HUES48 (cell line): ENCODE data around the gene DLG2.

Source experiments
- H3K27ac ChIP-seq: one replicate; pipeline ENCODE4 v1.7.0; 2013; ENCODE audit warnings: low read depth, low read length, inconsistent platforms
- H3K27me3 ChIP-seq: 2 replicates; pipeline ENCODE4 v1.6.1; 2013; ENCODE audit warnings: mild to moderate bottlenecking, low read length; ENCODE audit not compliant: control insufficient read depth, insufficient read depth
- H3K36me3 ChIP-seq: 2 replicates; pipeline ENCODE4 v1.6.1; 2013; ENCODE audit warnings: low read length; ENCODE audit not compliant: control insufficient read depth, insufficient read depth
- H3K4me1 ChIP-seq: 2 replicates; pipeline ENCODE4 v1.6.1; 2013; ENCODE audit warnings: mild to moderate bottlenecking, low read length; ENCODE audit not compliant: control insufficient read depth, insufficient read depth
- H3K4me3 ChIP-seq: 2 replicates; pipeline ENCODE4 v1.5.1; 2013; ENCODE audit warnings: mild to moderate bottlenecking, low read depth, low read length
- H3K9ac ChIP-seq: 2 replicates; pipeline ENCODE4 v1.6.1; 2013; ENCODE audit warnings: mild to moderate bottlenecking, low read depth, low read length, moderate library complexity
- H3K9me3 ChIP-seq: 2 replicates; pipeline ENCODE4 v1.6.1; 2013; ENCODE audit warnings: low read length; ENCODE audit not compliant: control insufficient read depth, insufficient read depth

The DLG2 gene

DNA sequence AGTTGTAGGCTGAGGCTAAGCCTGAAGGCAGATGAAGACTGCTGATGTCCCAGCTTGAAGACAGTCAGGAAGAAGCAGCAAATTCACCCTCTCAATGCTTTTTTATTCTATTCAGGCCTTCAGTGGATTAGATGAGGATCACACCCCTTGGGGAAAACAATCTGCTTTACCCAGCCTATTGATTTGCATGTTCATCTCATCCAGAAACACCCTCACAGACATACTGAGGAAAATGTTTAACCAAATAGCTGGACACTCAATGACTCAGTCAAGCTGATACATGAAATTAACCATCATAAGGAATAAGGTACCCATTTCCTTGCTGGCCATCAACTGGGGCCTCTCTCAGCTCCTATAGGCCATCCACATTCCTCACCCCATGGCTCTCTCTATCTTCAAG, 1791.1 kb downstream of the DLG2 start:
- H3K9me3 ChIP-seq, result no peaks in the 10 kb centered on the region

GRCh38 chr11:83835423-83835822, 1791.7 kb downstream of the DLG2 start:
- H3K4me3 ChIP-seq, result no peak overlapping the region
- no peak overlapping the region for H3K9ac ChIP-seq
- no peaks in the 10 kb centered on the region for H3K9me3 ChIP-seq
- no peak overlapping the region for H3K27ac ChIP-seq
- no peaks in the 10 kb centered on the region for H3K4me1 ChIP-seq
- H3K36me3 ChIP-seq, result no peaks in the 10 kb centered on the region
- no peaks in the 10 kb centered on the region for H3K27me3 ChIP-seq

More for the DNA sequence above, 1791.1 kb downstream of the DLG2 start:
- no peaks in the 10 kb centered on the region for H3K4me1 ChIP-seq
- no peak overlapping the region for H3K9ac ChIP-seq
- H3K27me3 ChIP-seq, result no peaks in the 10 kb centered on the region
- H3K27ac ChIP-seq, result no peak overlapping the region
- H3K36me3 ChIP-seq, result no peaks in the 10 kb centered on the region
- H3K4me3 ChIP-seq, result no peak overlapping the region

- Histone ChIP-seq H3K27ac (no peak overlapping the region), H3K27me3 (no peaks in the 10 kb centered on the region), H3K9me3 (no peaks in the 10 kb centered on the region), H3K4me1 (no peaks in the 10 kb centered on the region), H3K4me3 (no peak overlapping the region), H3K36me3 (no peaks in the 10 kb centered on the region), H3K9ac (no peak overlapping the region)
Measured at GRCh38 chr11:83831929-83832328, 1795.2 kb downstream of the DLG2 start.

- Histone ChIP-seq H3K27me3 (no peaks in the 10 kb centered on the region), H3K9me3 (no peaks in the 10 kb centered on the region), H3K36me3 (no peaks in the 10 kb centered on the region), H3K4me1 (no peaks in the 10 kb centered on the region; the same call in 1 of the 2 replicates), H3K27ac (no peak overlapping the region), H3K4me3 (no peak overlapping the region), H3K9ac (no peak overlapping the region)
Measured at GRCh38 chr11:83827940-83828554, 1799.1 kb downstream of the DLG2 start.

DNA sequence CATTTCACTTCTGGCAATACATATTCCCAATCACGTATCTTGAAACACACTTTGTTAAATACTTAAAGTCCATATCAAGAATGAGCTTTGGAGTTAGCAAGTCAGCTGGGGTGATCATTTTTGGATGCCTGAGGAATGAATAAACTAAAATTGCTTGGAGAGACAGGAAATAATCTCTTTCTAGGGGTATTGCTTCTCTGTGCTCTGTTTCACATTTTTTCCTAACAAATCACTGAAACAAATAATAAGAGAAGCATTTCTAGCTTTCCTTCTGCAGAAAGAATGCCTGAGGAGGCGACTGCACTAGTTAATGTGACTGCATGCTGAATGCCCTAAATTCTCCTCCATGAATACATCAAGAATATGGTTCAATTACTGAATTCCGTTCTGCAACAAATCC, 1799.6 kb downstream of the DLG2 start:
- no peak overlapping the region for H3K27ac ChIP-seq
- H3K4me1 ChIP-seq, result no peaks in the 10 kb centered on the region; the same call in 1 of the 2 replicates
- no peaks in the 10 kb centered on the region for H3K36me3 ChIP-seq
- no peaks in the 10 kb centered on the region for H3K9me3 ChIP-seq
- no peak overlapping the region for H3K9ac ChIP-seq
- H3K27me3 ChIP-seq, result no peaks in the 10 kb centered on the region
- no peak overlapping the region for H3K4me3 ChIP-seq

DNA sequence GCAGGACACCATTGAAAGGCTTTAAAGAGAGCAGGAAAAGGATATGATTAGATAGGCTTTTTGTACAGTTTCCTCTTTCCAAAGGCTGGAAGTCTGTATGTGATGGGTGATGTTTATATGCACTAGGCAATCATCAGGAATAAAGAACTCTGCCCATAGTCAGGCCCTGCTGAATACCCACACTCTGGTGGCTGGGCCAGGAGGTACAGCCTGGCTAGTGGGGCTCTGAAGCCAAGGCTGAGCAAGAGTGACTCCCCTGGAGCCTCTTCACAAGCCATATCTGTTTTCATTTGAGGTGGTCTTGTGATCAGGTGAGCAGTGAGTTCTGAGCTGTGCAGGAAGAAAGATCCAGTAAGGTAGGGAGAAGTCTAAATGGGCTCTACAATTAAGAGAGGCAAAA, 1801.1 kb downstream of the DLG2 start:
- H3K9me3 ChIP-seq, result no peaks in the 10 kb centered on the region
- H3K4me3 ChIP-seq, result no peak overlapping the region
- H3K27ac ChIP-seq, result no peak overlapping the region
- no peak overlapping the region for H3K9ac ChIP-seq
- H3K36me3 ChIP-seq, result no peaks in the 10 kb centered on the region
- H3K4me1 ChIP-seq, result no peaks in the 10 kb centered on the region; the same call in 1 of the 2 replicates
- no peaks in the 10 kb centered on the region for H3K27me3 ChIP-seq

GRCh38 chr11:83823461-83824025, 1803.6 kb downstream of the DLG2 start:
- Histone ChIP-seq H3K27ac (no peak overlapping the region), H3K9ac (no peak overlapping the region), H3K36me3 (no peaks in the 10 kb centered on the region), H3K4me3 (no peak overlapping the region), H3K4me1 (no peaks in the 10 kb centered on the region; the same call in 1 of the 2 replicates), H3K9me3 (no peaks in the 10 kb centered on the region), H3K27me3 (no peaks in the 10 kb centered on the region)

DNA sequence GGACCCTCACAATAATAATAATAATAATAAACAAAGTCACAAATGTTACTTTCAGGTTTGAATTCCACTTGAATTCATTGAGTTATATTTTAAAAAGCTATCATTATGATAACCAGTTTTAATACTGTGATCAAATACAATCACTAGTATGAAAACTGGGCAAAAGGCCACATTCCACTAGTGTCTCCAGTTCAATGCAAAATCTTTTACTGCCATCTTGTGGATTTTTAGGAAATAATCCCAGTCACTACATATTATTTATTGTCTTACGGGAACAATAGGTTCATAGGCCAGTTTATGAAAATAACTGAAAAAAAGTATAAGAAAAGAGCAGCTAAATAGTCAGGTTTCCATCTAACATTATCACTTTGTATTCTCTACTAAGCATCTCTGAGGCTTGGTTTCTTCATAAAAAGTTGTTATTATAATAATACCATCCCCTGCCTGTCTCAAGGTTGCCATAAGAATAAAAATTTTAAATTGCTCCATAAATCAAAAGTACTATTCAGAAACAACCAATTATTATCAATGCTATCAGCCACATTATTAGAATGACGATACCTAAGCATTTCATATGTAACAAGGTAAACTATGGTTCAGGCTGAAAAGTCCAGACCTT, 1807.1 kb downstream of the DLG2 start:
- no peak overlapping the region for H3K4me3 ChIP-seq
- H3K4me1 ChIP-seq, result no peaks in the 10 kb centered on the region; the same call in 1 of the 2 replicates
- no peaks in the 10 kb centered on the region for H3K27me3 ChIP-seq
- no peak overlapping the region for H3K27ac ChIP-seq
- no peak overlapping the region for H3K9ac ChIP-seq
- no peaks in the 10 kb centered on the region for H3K36me3 ChIP-seq
- no peaks in the 10 kb centered on the region for H3K9me3 ChIP-seq

GRCh38 chr11:83818349-83818748, 1808.8 kb downstream of the DLG2 start:
- Histone ChIP-seq H3K27me3 (no peaks in the 10 kb centered on the region), H3K9me3 (no peaks in the 10 kb centered on the region), H3K4me1 (no peaks in the 10 kb centered on the region), H3K36me3 (no peaks in the 10 kb centered on the region), H3K4me3 (no peak overlapping the region), H3K9ac (no peak overlapping the region), H3K27ac (no peak overlapping the region)

DNA sequence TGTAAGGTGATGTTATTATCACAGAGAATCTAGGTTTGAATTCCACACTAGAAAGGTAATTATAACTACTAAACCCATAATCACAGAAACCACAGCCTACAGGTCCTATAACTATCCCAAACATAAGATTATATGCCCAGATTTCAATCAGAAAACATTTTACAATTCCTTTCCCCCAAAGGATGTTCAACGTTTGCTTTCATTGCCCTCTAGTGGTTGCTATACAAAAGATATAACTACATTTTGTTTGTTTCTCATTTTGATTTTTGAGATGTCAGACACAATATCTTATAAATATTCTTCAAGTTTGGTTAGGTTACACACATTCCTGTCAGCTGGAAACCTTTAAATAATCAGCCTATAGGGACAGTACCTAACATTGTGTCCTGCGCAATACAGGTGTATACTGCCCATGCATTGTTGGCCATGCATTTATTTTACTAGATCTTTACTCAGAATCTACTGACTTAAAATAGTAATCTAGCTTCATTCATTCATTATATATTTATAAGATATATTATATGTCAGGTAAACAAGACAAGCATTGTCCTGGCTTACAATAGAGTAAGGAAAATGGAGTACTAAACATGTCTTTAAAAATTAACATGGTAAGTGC, 1810.5 kb downstream of the DLG2 start:
- H3K4me3 ChIP-seq, result no peak overlapping the region
- no peaks in the 10 kb centered on the region for H3K27me3 ChIP-seq
- H3K27ac ChIP-seq, result no peak overlapping the region
- no peak overlapping the region for H3K9ac ChIP-seq
- H3K4me1 ChIP-seq, result no peaks in the 10 kb centered on the region
- H3K9me3 ChIP-seq, result no peaks in the 10 kb centered on the region
- H3K36me3 ChIP-seq, result no peaks in the 10 kb centered on the region

DNA sequence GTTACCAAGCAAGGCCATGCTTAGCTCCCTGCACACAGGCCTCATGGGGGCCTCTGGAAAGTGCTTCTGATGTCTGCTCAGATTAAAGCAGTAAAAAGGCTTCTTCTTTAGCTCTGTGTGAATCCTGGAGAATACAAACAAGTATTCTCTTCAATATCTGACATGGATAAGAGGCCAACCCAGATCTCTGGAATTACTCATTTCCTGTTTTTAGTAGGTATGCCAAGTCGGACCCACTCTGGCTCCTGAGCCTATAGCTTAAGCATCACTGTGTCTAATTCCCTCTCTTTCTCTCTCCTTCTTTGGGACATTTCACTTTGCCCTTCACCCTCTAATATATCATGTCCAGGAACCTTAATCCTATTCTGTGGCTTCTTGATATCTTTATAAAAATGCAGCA, 1811.4 kb downstream of the DLG2 start:
- Histone ChIP-seq H3K4me3 (no peak overlapping the region), H3K9ac (no peak overlapping the region), H3K27ac (no peak overlapping the region), H3K36me3 (no peaks in the 10 kb centered on the region), H3K4me1 (no peaks in the 10 kb centered on the region), H3K9me3 (no peaks in the 10 kb centered on the region), H3K27me3 (no peaks in the 10 kb centered on the region)
